Muscle layer of duodenum (tissue), 2 donors: ENCODE measurements around the gene DHX29.

Experiments
- H3K27ac ChIP-seq: one replicate; pipeline ENCODE4 v1.7.0; 2013; ENCODE audit warnings: mild to moderate bottlenecking, low read length
- H3K27me3 ChIP-seq: one replicate; pipeline ENCODE4 v1.7.0; 2013; ENCODE audit warnings: low read depth, mild to moderate bottlenecking, control low read depth, low read length
- H3K36me3 ChIP-seq, 2 donors: one replicate each; pipeline ENCODE4 v1.7.0; 2013; ENCODE audit warnings: low read length in 2 of 2, control low read depth in 1 of 2, mild to moderate bottlenecking in 1 of 2; ENCODE audit not compliant: insufficient read depth in 2 of 2, control insufficient read depth in 1 of 2
- H3K4me1 ChIP-seq, 2 donors: one replicate each; pipeline ENCODE4 v1.7.0; 2013; ENCODE audit warnings: low read length in 2 of 2, mild to moderate bottlenecking in 2 of 2, control low read depth in 1 of 2, moderate library complexity in 1 of 2; ENCODE audit not compliant: insufficient read depth in 2 of 2, control insufficient read depth in 1 of 2
- H3K4me3 ChIP-seq, 2 donors: one replicate each; pipeline ENCODE4 v1.7.0; 2013; ENCODE audit warnings: low read length in 2 of 2, low read depth in 1 of 2, mild to moderate bottlenecking in 1 of 2
- H3K9me3 ChIP-seq, 2 donors: one replicate each; pipeline ENCODE4 v1.7.0; 2013; ENCODE audit warnings: low read length in 2 of 2, control low read depth in 1 of 2, mild to moderate bottlenecking in 1 of 2; ENCODE audit not compliant: control insufficient read depth in 1 of 2
- donor health status: healthy.

DHX29 gene

DNA sequence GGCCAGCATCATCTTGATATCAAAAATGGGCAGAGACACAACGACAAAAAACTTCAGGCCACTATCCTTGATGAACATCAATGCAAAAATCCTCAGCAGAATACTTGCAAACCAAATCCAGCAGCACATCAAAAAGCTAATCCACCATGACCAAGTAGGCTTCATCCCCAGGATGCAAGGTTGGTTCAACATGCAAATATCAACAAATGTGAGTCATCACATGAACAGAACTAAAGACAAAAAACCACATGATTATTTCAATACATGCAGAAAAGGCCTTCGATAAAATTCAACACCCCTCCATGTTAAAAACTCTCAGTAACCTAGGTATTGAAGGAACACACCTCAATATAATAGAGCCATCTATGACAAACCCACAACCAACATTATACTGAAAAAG lies 8.8 kb upstream of the DHX29 start:
- H3K36me3 ChIP-seq, result peaks cover 0 to 4% of the 10 kb centered on the region in 2 donors
- no peak overlapping the region for H3K4me3 ChIP-seq
- H3K9me3 ChIP-seq, result no peaks in the 10 kb centered on the region
- no peak overlapping the region for H3K27ac ChIP-seq
- no peaks in the 10 kb centered on the region for H3K27me3 ChIP-seq
- peaks cover 8% of the 10 kb centered on the region in 2 donors for H3K4me1 ChIP-seq

- Histone ChIP-seq H3K4me1 (peaks cover 14 to 24% of the 10 kb centered on the region in 2 donors), H3K27ac (no peak overlapping the region)
These were observed 6.5 kb upstream of the DHX29 start for GRCh38 chr5:55313870-55314617.

DNA sequence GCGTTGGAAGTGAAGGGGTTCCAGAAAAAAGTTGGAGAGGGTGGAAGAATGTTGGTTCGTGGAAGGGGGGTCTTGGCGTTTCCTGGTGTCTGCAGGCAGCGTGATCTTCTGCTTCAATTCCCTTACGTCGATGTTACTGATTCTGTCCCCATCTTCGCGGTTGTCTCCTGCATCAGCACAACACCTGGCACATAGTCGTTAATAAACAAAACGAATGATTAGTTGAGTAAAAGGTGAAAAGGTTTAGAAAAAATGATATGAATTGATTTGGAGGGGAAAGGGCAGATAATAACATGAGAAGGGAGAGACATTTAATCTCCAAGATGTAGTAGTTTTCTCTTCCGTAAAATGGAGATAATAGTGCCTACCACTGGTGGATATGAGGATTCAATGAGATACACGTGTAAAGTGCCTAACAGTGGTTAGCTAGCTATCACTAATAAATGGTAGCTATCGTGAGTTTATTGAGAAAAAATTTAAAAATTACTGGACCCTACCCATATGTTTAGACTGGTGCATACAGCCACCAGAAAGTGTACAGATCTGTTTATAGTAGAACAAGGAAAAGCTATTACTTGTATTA lies 851 bp upstream of the DHX29 start:
- Histone ChIP-seq H3K4me3 (peak overlapping the region; percentile 64 to 98), H3K9me3 (no peaks in the 10 kb centered on the region), H3K27ac (peak overlapping the region; percentile 95), H3K4me1 (peaks cover 22 to 59% of the 10 kb centered on the region in 2 donors), H3K27me3 (no peaks in the 10 kb centered on the region), H3K36me3 (no peaks in the 10 kb centered on the region)

More at GRCh38 chr5:55313870-55314617, 6.5 kb upstream of the DHX29 start:
- Histone ChIP-seq H3K4me3 (no peak overlapping the region), H3K36me3 (peaks cover 0 to 4% of the 10 kb centered on the region in 2 donors), H3K9me3 (no peaks in the 10 kb centered on the region), H3K27me3 (no peaks in the 10 kb centered on the region)

DNA sequence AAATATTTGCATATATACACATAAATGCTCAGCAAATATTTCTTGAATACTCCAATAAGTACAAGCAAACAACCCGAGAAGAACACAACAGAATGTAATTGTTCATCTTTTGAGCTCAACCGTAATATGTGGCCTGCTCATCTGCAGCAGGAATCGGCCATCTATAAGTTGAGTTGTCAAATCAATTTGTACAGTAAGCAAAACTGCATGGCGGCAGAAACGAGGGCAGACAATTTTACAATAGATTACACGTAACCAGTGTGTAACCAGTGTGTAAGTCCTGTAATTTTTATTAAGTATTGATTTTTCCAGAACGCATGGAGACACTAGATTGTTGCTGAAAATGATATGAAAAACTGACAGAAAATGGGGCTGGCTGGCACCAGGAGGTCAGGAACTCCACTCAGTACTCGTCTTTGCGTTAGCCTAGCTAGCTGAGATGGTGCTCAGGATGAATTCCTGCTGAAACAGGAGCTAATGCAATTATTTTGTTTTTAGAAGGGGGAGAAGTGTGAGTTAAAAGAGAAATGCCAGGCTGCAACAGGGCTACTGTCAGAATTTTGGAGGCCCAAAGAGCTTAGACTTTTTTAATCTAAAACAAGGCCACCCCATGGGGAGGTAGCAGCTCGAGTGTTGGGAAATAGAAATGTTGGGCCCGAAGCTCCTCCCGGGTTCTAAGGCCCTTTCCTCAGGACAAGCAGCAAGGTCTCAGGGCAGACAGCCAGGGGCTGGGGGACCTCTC lies 682 bp downstream of the DHX29 start:
- H3K4me1 ChIP-seq, result peaks cover 22 to 58% of the 10 kb centered on the region in 2 donors
- no peaks in the 10 kb centered on the region for H3K36me3 ChIP-seq

GRCh38 chr5:55305345-55305744 lies 2.1 kb downstream of the DHX29 start:
- H3K4me3 ChIP-seq, result peak overlapping the region; percentile 31 to 64
- H3K36me3 ChIP-seq, result peaks cover 5 to 6% of the 10 kb centered on the region in 2 donors
- H3K27ac ChIP-seq, result no peak overlapping the region
- H3K27me3 ChIP-seq, result no peaks in the 10 kb centered on the region
- H3K9me3 ChIP-seq, result peaks cover 0 to 4% of the 10 kb centered on the region in 2 donors
- peaks cover 22 to 51% of the 10 kb centered on the region in 2 donors for H3K4me1 ChIP-seq

More for the DNA sequence above, 682 bp downstream of the DHX29 start:
- H3K9me3 ChIP-seq, result no peaks in the 10 kb centered on the region
- H3K27me3 ChIP-seq, result no peaks in the 10 kb centered on the region
- H3K27ac ChIP-seq, result peak overlapping the region; percentile 95
- peak overlapping the region; percentile 64 to 98 for H3K4me3 ChIP-seq

DNA sequence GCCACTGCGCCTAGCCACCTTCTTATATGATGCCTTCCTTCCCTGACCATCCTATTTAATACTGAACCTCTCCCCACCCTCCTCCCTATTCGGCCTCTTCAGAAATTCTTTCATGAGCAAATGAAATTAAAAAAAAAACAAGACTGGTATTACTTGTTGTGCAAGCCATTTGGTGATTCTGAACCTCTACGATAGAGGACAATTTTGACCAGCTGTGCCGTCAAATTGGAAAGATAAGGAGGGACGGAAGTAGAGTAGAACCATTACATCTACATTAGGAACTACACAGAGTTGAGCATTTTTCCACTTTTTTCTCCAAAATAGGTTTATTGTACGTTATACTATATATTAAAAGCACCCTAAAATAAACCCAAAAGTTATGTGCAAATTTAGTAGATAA lies 2.9 kb downstream of the DHX29 start:
- peaks cover 5 to 6% of the 10 kb centered on the region in 2 donors for H3K36me3 ChIP-seq
- H3K27me3 ChIP-seq, result no peaks in the 10 kb centered on the region
- H3K27ac ChIP-seq, result no peak overlapping the region
- H3K4me3 ChIP-seq, result no peak overlapping the region
- peaks cover 0 to 4% of the 10 kb centered on the region in 2 donors for H3K9me3 ChIP-seq
- peaks cover 22 to 43% of the 10 kb centered on the region in 2 donors for H3K4me1 ChIP-seq

DNA sequence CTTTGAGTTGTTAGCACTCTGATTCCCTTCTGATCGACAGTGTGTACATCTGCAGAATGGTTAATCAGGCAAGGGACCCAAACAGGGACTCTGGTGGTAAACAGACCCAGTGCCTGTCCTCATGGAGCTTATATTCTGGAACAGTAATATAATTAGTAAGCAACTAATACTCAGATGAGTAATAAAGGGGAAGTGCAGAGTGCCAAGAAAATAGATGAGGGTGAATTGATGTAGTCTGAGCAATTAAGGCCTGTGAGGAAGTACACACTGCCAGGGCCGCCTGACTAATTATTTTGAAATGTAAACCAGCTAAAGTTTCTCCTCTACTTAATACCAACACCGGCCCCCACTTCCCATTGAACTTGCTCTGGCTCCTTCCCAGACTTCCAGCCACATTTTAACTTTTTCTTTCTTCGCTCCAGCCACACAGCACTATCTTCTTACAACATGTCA lies 4.2 kb downstream of the DHX29 start:
- H3K27ac ChIP-seq, result peak overlapping the region; percentile 4

GRCh38 chr5:55300890-55301289 lies 6.6 kb downstream of the DHX29 start:
- Histone ChIP-seq H3K27ac (no peak overlapping the region), H3K27me3 (no peaks in the 10 kb centered on the region)

More for the DNA sequence above, 4.2 kb downstream of the DHX29 start:
- H3K4me1 ChIP-seq, result peaks cover 15 to 37% of the 10 kb centered on the region in 2 donors
- no peak overlapping the region for H3K4me3 ChIP-seq
- no peaks in the 10 kb centered on the region for H3K27me3 ChIP-seq
- H3K9me3 ChIP-seq, result peaks cover 0 to 4% of the 10 kb centered on the region in 2 donors
- H3K36me3 ChIP-seq, result peaks cover 6 to 7% of the 10 kb centered on the region in 2 donors

DNA sequence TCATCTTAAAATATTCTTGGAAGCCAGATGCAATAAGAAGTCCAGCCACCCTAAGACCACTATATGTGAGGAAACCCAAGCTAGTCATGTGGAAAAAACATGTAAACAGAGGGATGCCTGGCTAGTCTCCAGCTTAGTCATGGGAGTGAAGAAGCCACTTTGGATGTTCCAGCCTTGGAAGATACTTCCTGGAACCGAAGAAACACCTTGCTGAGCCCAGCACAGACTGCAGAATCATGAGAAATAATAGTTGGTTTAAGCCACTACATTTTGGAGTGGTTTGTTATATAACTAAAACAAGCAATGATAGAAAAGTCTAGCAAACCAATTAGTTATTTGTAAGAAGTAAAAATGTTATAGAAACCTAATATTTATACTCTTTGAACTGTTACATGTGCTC lies 12.6 kb downstream of the DHX29 start:
- H3K27me3 ChIP-seq, result no peaks in the 10 kb centered on the region
- no peak overlapping the region for H3K4me3 ChIP-seq
- no peak overlapping the region for H3K27ac ChIP-seq
- H3K4me1 ChIP-seq, result no peaks in the 10 kb centered on the region
- no peaks in the 10 kb centered on the region for H3K9me3 ChIP-seq
- peaks cover 52 to 53% of the 10 kb centered on the region in 2 donors for H3K36me3 ChIP-seq

More at GRCh38 chr5:55300890-55301289, 6.6 kb downstream of the DHX29 start:
- H3K9me3 ChIP-seq, result peaks cover 0 to 4% of the 10 kb centered on the region in 2 donors
- peaks cover 8 to 26% of the 10 kb centered on the region in 2 donors for H3K4me1 ChIP-seq
- peaks cover 12 to 18% of the 10 kb centered on the region in 2 donors for H3K36me3 ChIP-seq
- no peak overlapping the region for H3K4me3 ChIP-seq

- H3K36me3 ChIP-seq, result peaks cover 55 to 72% of the 10 kb centered on the region in 2 donors
- H3K4me3 ChIP-seq, result no peak overlapping the region
- no peaks in the 10 kb centered on the region for H3K9me3 ChIP-seq
- H3K27ac ChIP-seq, result no peak overlapping the region
- H3K4me1 ChIP-seq, result no peaks in the 10 kb centered on the region
- no peaks in the 10 kb centered on the region for H3K27me3 ChIP-seq
These were observed 16.5 kb downstream of the DHX29 start for GRCh38 chr5:55290991-55291390.

DNA sequence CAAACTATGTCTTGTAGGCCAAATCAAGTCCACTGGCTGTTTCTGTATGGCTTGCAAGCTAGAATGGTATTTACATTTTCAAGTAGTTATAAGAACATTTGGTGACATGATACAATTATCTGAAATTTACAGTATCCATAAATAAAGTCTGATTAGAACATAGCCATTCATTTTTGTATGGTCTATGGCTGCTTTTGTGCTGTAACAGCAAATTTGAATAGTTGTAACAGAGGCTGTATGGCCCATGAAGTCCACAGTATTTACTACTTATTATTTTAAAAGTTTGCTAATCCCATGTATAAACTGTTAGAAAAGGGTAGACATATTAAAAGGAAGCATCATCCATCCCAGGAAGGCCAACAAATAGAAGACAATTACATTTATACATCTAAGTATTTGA lies 17.7 kb downstream of the DHX29 start:
- H3K4me3 ChIP-seq, result no peak overlapping the region
- peaks cover 56 to 74% of the 10 kb centered on the region in 2 donors for H3K36me3 ChIP-seq

More for the DNA sequence above, 17.7 kb downstream of the DHX29 start:
- no peaks in the 10 kb centered on the region for H3K27me3 ChIP-seq
- H3K27ac ChIP-seq, result no peak overlapping the region
- no peaks in the 10 kb centered on the region for H3K9me3 ChIP-seq
- no peaks in the 10 kb centered on the region for H3K4me1 ChIP-seq
